Skeletal muscle satellite cell (primary cell): ENCODE data around the gene LMO7.

Experiments
- H3K27me3 ChIP-seq: 2 replicates; pipeline ENCODE4 v1.7.0; 2013; ENCODE audit warnings: low read length; ENCODE audit not compliant: control insufficient read depth, insufficient read depth
- H3K36me3 ChIP-seq: 2 replicates; pipeline ENCODE4 v1.7.0; 2013; ENCODE audit warnings: mild to moderate bottlenecking, control low read depth, low read length; ENCODE audit not compliant: insufficient read depth
- H3K4me1 ChIP-seq: 2 replicates; pipeline ENCODE4 v1.7.0; 2013; ENCODE audit warnings: low read length; ENCODE audit not compliant: control insufficient read depth, insufficient read depth
- H3K4me2 ChIP-seq: 2 replicates; pipeline ENCODE4 v1.7.0; 2013; ENCODE audit warnings: mild to moderate bottlenecking, low read length
- H3K4me3 ChIP-seq: 2 replicates; pipeline ENCODE4 v1.7.0; 2013; ENCODE audit warnings: low read length
- H3K9ac ChIP-seq: 2 replicates; pipeline ENCODE4 v1.7.0; 2013; ENCODE audit warnings: mild to moderate bottlenecking, low read depth, low read length, moderate library complexity
- H3K9me3 ChIP-seq: replicated peaks from 2 replicates; pipeline ENCODE4 v1.7.0; 2013; ENCODE audit warnings: mild to moderate bottlenecking, control low read depth, low read length

LMO7 gene

DNA sequence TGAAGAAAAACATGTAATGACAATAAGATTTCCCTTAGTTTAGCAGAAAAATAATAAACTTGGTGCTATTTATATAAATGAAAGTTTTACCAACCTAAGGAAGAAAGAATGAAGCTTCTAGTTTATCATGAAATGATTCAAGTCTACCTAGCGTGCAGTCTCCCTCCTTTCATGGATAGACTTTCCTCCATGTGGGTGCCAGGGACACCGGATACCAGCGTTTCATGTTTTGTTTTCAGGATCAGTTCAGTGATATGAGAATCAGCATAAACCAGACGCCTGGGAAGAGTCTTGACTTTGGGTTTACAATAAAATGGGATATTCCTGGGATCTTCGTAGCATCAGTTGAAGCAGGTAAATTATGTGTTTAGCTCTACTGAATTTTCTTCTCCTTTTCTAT, 196.7 kb downstream of the LMO7 start:
- Histone ChIP-seq H3K4me3 (no peak overlapping the region), H3K9me3 (no peaks in the 10 kb centered on the region), H3K27me3 (no peaks in the 10 kb centered on the region), H3K9ac (no peak overlapping the region), H3K36me3 (peaks cover 90% of the 10 kb centered on the region), H3K4me1 (peaks cover 20% of the 10 kb centered on the region), H3K4me2 (no peak overlapping the region)

DNA sequence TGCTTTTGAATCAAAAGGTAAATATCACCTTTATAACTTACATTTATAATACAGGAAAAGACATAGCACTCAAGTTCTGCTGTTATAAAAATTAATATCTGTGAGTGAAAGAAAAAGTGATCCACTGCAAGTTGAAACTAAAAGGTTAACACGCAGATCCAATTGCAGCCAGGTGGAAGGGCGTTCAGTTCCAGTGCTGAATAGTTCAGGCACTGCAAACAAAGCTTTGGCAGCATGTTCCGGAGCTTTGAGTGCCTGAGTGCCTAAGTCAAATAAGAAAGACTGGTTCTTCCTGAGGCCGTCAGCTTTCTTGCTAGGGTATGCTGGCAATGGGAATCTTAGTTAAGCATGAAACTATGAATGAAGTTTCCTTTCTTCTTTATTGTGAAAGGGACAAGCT, 200.3 kb downstream of the LMO7 start:
- peaks cover 2% of the 10 kb centered on the region for H3K4me1 ChIP-seq
- no peak overlapping the region for H3K4me2 ChIP-seq
- no peak overlapping the region for H3K9ac ChIP-seq
- H3K36me3 ChIP-seq = peaks cover 94% of the 10 kb centered on the region
- no peak overlapping the region for H3K4me3 ChIP-seq
- no peaks in the 10 kb centered on the region for H3K27me3 ChIP-seq
- H3K9me3 ChIP-seq = no peaks in the 10 kb centered on the region

DNA sequence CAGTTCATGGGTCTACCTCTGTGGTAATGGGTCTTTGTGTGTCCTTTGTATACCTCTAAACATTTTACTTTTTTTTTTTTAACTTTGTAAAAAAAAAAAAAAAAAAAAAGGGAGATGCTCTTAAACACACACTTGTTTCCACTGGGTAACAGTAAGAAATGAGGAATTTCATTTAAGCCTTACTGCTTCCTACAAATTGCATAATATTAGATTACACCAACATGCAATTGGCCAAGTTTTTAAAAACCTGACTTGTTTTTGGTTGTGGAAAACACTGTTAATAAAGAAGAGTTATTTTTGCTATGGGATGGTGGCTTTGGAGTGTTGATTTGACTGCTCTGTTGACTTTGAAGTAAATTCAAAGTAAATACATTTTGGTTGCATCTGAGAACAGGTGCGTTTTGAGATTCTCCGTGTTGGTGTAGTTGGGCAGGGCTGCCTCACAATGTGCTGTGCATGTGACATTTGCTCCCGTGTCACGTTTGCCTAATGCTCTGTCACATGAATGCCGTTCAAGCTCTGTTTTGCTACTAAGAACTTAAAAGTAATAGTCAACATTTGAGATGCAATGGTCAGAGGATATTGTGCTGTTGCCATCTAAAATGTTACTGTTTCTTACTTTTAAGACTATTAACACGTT, 202.4 kb downstream of the LMO7 start:
- H3K4me2 ChIP-seq = no peak overlapping the region
- no peak overlapping the region for H3K4me3 ChIP-seq
- no peaks in the 10 kb centered on the region for H3K4me1 ChIP-seq
- no peaks in the 10 kb centered on the region for H3K27me3 ChIP-seq
- H3K9me3 ChIP-seq = no peaks in the 10 kb centered on the region
- H3K9ac ChIP-seq = no peak overlapping the region
- peaks cover 97% of the 10 kb centered on the region for H3K36me3 ChIP-seq

DNA sequence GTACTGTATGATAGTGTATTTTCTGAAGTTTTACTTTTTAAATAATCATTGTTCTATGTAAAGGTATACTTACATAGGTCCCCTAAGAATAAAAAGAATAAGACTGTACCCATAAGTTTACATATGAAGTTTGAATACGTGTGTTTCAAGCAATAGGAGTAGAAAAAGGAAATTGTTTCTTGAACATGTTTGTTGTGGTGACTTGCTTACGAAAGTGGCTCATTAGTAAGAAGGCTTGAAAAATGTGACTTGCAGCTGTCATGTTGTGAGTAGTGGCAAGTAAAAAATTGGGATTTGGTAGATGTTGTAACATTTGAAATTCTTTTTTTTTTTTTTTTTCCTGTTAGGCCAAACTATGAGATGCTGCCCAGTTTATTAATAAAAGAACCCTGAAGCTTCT, 203.3 kb downstream of the LMO7 start:
- Histone ChIP-seq H3K36me3 (peaks cover 94% of the 10 kb centered on the region), H3K4me1 (no peaks in the 10 kb centered on the region), H3K4me2 (no peak overlapping the region), H3K27me3 (no peaks in the 10 kb centered on the region), H3K9me3 (no peaks in the 10 kb centered on the region), H3K9ac (no peak overlapping the region), H3K4me3 (no peak overlapping the region)

DNA sequence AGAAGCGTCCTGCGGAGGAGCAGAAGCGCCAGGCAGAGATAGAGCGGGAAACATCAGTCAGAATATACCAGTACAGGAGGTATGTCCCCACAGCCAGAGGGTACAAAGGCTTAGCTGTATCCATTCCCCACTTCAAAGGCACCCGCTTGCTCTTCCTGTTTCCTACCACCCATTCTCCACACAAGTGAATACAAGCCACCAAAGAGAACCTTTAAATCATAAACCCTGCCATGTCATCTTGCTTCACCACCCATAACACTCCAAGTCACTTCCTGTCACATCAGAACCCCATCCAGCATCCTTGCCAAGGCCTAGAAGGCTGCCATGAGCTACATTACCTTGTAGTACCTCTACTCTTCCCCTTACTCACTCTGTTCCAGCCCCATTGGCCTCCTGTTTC, 205.8 kb downstream of the LMO7 start:
- Histone ChIP-seq H3K36me3 (peaks cover 93% of the 10 kb centered on the region), H3K27me3 (no peaks in the 10 kb centered on the region), H3K4me2 (no peak overlapping the region), H3K9me3 (no peaks in the 10 kb centered on the region), H3K9ac (no peak overlapping the region), H3K4me3 (no peak overlapping the region), H3K4me1 (no peaks in the 10 kb centered on the region)

DNA sequence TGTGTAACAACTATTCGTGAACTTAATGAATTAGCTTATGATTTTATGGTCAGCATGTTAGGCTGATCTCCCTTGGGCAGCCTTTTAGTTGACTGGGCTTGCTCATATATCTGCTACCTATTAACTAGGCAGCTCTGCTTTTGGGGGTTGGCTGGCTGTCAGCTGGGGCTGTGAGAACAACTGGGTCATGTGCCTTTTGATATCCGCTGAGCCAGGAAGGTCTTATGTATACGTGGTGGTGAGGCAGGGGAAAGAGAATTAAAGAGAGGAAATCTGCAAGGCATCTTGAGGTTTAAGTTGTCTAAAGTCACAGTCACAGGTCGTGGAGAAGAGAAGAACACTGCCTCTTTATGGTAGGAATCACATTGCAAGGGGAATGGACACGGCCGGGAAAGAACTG, 206.9 kb downstream of the LMO7 start:
- no peak overlapping the region for H3K4me2 ChIP-seq
- no peak overlapping the region for H3K4me3 ChIP-seq
- H3K9me3 ChIP-seq = no peaks in the 10 kb centered on the region

DNA sequence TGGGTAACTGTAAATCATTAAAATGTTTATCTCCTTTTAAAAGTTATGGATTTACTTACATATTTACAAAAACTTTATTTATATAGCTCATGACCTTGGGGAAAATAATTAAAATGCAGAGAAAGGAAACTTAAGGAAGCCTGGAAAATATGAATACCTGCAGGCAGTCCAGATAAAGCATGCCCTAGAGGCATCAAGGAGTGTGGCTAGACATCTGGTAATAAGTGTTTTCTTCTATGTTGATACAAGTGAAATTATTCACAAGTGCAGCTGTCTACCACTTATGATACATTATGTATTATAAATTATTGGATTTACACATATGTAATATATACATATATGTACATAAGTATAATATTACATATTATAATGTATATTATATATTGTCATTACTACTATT, 207.9 kb downstream of the LMO7 start:
- Histone ChIP-seq H3K4me3 (no peak overlapping the region), H3K9me3 (no peaks in the 10 kb centered on the region), H3K36me3 (peaks cover 91% of the 10 kb centered on the region), H3K9ac (no peak overlapping the region), H3K27me3 (no peaks in the 10 kb centered on the region), H3K4me2 (no peak overlapping the region), H3K4me1 (no peaks in the 10 kb centered on the region)

More for the DNA sequence above, 206.9 kb downstream of the LMO7 start:
- Histone ChIP-seq H3K27me3 (no peaks in the 10 kb centered on the region), H3K9ac (no peak overlapping the region), H3K4me1 (no peaks in the 10 kb centered on the region), H3K36me3 (peaks cover 90% of the 10 kb centered on the region)

DNA sequence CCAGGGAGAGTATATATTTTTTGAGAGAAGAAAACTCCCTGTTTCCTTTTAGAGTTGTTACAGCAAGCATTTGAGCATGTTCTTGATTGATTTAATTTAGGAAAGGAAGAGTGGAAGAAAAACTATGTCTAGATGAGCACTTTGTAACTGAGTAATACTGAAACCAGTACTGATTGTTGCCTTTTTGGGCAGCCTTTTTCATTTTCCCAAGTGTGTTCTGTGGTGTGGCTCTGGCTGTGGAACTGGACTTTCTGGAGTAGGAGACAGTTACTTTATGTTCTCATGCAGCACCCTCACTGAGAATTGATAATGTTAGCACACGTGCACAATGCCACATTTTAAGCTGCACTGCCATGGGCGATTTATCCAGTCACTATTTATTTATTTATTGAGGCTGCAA, 211.5 kb downstream of the LMO7 start:
- Histone ChIP-seq H3K36me3 (peaks cover 90% of the 10 kb centered on the region), H3K9me3 (no peaks in the 10 kb centered on the region), H3K4me3 (no peak overlapping the region), H3K27me3 (no peaks in the 10 kb centered on the region), H3K4me2 (no peak overlapping the region), H3K4me1 (no peaks in the 10 kb centered on the region), H3K9ac (no peak overlapping the region)

DNA sequence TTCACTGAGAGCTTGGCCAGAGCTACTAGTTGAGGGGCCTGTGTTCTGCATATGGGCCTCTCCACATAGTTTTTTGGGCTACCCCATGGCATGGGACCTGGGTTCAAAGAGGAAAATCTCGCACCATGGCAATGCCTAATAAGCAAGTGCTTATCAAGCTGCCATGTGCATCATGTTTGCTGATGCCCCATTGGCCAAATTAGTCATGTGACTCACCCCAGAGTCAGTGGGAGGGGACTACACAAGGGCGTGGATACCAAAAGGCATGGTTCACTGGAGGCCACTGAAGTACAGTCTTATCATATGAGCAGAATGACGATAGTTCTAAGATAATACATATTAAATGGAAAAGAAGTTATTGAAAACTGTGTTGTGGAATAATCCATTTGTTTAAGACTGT, 214.8 kb downstream of the LMO7 start:
- no peak overlapping the region for H3K4me3 ChIP-seq
- no peak overlapping the region for H3K9ac ChIP-seq
- H3K4me1 ChIP-seq = no peaks in the 10 kb centered on the region
- no peak overlapping the region for H3K4me2 ChIP-seq
- H3K9me3 ChIP-seq = no peaks in the 10 kb centered on the region
- no peaks in the 10 kb centered on the region for H3K27me3 ChIP-seq
- H3K36me3 ChIP-seq = peaks cover 93% of the 10 kb centered on the region

DNA sequence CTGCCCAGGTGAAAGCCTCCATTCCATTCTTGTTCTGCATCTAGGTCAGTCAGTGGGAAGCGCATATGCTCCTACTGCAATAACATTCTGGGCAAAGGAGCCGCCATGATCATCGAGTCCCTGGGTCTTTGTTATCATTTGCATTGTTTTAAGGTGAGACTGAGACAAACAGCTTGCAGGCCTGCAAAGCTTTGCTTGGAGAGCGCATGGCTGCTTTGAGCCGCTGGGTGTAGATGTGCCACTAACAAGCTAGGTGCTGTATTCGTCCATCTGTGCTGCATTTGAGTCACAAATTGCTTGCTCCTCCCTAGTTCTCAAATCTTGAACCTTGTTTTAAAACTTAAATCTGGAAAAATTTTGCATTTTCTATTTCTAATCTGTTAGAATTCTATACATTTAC, 219.1 kb downstream of the LMO7 start:
- Histone ChIP-seq H3K27me3 (no peaks in the 10 kb centered on the region), H3K4me2 (no peak overlapping the region), H3K9me3 (no peaks in the 10 kb centered on the region), H3K9ac (no peak overlapping the region), H3K4me1 (no peaks in the 10 kb centered on the region), H3K36me3 (peaks cover 97% of the 10 kb centered on the region), H3K4me3 (no peak overlapping the region)

DNA sequence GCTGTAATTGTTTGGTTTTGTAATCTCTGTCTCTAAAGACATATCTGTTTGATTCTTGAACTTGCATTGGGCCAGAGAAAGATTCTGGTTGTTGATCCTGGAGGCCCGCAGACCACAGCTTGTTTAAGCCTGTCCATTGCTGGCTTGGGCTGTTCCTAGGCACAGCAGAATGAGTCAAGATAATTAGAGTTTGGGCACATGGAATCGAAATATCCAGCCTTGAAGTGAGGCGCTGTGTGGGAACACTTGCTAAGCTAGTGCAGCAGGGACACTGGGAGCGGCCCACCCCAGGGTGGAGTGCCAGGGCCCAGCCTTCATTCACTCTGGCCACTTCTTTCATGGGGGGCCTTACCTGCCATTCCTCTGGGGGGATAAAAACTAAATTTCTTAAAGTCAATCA, 219.7 kb downstream of the LMO7 start:
- H3K4me3 ChIP-seq = no peak overlapping the region
- H3K4me2 ChIP-seq = no peak overlapping the region
- H3K9me3 ChIP-seq = no peaks in the 10 kb centered on the region
- H3K9ac ChIP-seq = no peak overlapping the region
- no peaks in the 10 kb centered on the region for H3K4me1 ChIP-seq
- no peaks in the 10 kb centered on the region for H3K27me3 ChIP-seq
- peaks cover 97% of the 10 kb centered on the region for H3K36me3 ChIP-seq

DNA sequence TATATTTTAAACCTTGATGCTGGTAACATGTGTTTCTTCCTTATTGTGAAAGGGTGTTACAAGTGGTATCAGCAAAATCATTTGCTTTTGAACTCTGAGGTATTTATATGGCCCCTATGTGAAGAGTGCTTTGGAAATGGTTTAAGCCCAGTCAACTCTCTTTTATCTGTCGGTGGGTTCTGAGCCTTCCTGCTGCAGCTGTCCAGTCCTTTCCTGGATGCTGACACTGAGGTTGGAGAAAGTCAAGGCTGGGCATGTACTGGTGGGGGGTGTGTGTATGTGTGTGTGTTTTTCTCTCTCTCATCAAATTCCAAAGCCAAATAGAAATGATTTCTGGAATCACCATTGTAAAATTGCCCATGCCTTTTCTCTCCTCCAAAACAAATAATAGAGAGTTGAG, 221.2 kb downstream of the LMO7 start:
- Histone ChIP-seq H3K4me2 (no peak overlapping the region), H3K27me3 (no peaks in the 10 kb centered on the region), H3K36me3 (peaks cover 94% of the 10 kb centered on the region), H3K9ac (no peak overlapping the region), H3K9me3 (no peaks in the 10 kb centered on the region), H3K4me3 (no peak overlapping the region), H3K4me1 (no peaks in the 10 kb centered on the region)
